GM12864 (cell line): Measurements from ENCODE around the gene ARHGAP6.

Source experiments
- DNase-seq: peaks from one replicate; pipeline ENCODE4 v3.0.0-alpha.2; 2011; ENCODE audit warnings: low read depth
- H3K4me3 ChIP-seq: 2 replicates; pipeline ENCODE4 v1.5.1; 2011; ENCODE audit warnings: mild to moderate bottlenecking, low read depth, low read length, control low read depth
- TF ChIP-seq, protein P1 (sequence below): IDR thresholded peaks from 2 replicates; pipeline ENCODE4 v1.5.1; 2011; ENCODE audit warnings: low read depth, mild to moderate bottlenecking, moderate library complexity, low read length, control low read depth, inconsistent platforms; ENCODE audit errors: missing control alignments

The ARHGAP6 gene

DNA sequence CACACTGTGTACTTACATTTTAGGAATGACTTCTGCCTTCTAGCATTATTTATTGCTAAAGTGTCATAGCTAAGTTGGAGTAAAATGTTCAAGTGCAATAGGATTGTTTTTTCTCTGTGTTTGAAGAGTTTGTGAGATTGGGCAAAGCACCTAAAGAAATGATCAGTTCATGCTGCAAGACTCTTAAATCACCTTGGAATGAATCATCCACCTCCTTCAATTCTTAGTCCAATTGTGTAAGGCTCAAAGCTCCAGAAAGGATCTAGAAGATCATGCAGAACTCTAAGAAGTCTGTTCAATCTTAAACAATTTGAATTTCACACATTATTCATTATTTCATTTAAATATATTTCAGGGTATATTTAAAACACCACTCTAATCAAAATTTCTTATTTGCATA lies 235.4 kb downstream of the ARHGAP6 start:
- no peak overlapping the region for H3K4me3 ChIP-seq
- TF ChIP-seq, protein P1, sequence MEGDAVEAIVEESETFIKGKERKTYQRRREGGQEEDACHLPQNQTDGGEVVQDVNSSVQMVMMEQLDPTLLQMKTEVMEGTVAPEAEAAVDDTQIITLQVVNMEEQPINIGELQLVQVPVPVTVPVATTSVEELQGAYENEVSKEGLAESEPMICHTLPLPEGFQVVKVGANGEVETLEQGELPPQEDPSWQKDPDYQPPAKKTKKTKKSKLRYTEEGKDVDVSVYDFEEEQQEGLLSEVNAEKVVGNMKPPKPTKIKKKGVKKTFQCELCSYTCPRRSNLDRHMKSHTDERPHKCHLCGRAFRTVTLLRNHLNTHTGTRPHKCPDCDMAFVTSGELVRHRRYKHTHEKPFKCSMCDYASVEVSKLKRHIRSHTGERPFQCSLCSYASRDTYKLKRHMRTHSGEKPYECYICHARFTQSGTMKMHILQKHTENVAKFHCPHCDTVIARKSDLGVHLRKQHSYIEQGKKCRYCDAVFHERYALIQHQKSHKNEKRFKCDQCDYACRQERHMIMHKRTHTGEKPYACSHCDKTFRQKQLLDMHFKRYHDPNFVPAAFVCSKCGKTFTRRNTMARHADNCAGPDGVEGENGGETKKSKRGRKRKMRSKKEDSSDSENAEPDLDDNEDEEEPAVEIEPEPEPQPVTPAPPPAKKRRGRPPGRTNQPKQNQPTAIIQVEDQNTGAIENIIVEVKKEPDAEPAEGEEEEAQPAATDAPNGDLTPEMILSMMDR, result no peak
- no peak for DNase-seq

DNA sequence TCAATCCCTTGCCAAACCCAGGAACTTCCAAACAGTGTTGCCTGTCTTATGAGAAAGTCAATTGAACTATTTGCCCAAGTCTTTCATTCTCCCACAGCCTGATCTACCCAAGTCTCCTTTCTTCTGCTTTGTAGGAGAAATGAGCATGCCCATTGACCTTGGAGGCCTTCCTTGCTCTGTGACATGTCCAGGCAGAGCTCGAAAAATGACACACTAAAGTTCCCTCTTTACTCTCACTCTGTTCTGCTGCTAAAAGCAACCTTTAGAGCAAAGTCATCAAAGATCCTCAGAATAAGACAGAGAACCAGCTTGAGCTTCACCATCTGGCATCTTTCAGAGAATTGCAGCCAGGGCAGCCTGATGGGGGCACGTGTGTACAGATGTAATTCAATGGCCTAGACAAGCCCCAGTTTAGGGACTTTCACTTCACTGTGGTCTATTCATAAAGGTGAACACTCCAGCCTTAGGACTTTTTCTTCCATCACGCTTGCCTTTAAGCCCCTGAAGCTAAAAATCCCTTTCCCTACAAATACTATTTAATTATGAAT lies 236.1 kb downstream of the ARHGAP6 start:
- no peak overlapping the region for H3K4me3 ChIP-seq
- no peak for DNase-seq

DNA sequence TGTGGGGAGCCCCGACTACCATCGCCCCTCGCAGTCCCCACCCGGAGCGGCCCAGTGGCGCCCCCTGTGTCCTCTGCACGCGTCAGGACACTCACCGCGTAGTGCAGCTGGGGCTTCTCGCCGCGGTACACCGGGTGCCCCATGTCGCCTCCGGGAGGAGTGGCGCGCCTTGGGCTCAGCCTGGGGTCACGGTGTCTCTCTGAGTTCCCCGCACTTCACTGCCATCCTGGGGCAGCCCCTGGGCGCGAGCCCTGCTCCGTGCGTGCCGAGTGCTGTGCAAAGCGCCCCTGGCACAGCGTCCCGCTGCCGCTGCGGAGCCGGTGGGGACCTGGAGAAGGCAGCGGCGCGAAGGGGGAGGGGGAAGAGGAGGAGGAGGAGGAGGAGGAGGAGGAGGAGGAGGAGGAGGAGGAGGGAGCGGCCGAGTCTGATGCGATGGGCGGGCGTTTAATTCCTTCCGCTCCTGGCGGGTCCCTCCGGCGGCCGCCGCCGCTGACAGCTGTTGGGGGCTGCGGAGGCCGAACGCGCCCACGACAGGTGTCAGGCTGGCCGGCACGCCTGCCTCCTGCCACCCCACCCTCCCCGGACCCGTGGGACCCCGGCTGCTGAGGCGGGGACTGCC lies 238.2 kb downstream of the ARHGAP6 start:
- no peak overlapping the region for H3K4me3 ChIP-seq
- no peak for DNase-seq
- TF ChIP-seq, protein P1, result no peak

More for the DNA sequence above, 236.1 kb downstream of the ARHGAP6 start:
- TF ChIP-seq, protein P1, result no peak

DNA sequence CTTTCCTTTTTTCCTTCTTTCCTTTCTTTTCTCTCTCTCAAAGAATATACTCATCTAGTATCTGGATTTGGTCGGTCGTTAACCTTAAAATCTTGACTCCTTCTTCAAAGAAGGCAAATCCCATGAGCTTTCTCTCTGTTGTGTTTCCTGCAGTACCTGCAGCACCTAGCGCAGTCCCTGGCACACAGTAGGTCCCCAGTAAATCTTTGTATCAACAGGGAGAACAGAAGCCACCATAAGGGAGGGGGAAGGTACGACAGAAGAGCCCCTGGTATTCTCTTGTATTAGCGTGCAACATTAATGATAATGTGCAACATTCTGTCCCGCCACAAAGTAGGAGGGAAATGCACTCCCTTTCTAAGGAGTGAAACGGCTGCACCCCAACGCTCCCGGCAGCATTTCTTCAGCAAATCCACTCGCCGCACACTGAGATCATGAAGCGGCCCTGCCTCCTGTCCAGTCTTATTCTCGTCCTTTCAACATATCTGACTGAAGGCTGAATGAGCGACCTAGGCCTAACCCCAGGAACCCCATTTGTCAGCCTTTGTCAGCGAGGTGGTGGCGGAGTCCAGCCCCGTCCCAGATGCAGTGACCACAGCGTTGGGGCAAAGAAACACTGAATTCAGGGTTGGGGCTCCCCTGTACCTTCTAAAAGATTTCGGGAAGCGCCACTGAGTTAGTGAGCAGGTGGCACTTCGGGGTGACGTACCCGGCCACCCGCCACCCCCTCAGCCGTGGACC lies 238.8 kb downstream of the ARHGAP6 start:
- H3K4me3 ChIP-seq, result no peak overlapping the region
- TF ChIP-seq, protein P1, result no peak
- no peak for DNase-seq

DNA sequence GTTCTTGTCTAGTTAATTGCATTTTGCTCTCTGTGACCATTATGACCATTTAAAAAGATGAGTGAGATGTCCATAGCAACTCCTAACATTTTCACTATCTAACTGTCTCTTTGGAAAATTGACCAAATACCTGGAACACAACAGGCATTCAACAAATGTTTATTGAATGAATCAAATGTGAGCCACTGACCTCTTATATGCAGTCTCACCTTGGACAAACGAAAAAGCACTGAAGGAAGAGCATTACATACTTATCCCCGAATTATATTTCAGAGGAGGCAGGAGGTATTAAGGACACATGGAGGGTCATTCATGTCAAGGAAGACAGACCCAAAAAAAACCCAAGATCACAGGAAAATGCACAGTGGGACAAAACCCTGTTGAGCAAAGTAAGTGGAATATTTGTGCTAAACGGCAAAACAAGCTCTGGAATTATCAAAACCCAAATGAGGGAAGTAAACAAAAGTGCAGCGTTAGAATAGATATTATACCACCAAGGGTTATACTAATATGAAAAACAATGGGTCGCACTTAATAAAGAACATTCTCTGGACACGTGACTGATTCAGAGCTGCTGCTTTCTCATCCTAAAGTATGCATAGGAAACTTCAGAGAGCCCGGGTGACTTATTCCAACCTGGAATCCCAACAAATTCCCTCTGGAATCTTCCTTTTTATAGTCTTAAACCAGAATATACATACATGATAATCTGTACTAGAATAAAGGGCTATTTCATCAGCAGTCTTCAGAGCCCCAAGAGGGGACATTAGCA lies 240.6 kb downstream of the ARHGAP6 start:
- no peak overlapping the region for H3K4me3 ChIP-seq
- TF ChIP-seq, protein P1, result no peak
- DNase-seq, result no peak

DNA sequence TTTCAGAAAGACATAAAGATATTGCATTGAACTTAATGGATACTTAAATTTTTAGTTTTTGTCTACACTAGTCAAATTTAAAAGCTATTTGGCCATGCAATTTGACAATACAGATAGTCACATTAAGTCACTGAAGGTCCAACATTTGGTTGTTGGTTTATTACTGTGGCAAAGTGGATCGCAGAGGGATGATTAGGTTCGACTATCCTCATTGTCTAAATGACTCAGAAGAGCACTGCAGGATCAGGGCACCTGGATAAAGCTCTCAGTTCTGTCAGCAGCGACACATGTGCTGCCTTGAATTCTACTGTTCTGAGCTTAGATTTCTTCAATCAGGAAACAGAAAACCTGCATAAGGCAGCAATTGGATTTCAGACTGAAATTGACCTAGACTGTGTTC lies 241.8 kb downstream of the ARHGAP6 start:
- no peak overlapping the region for H3K4me3 ChIP-seq
- TF ChIP-seq, protein P1, result no peak
- DNase-seq, result no peak
